ENCODE data around the gene STARD13.

DNA sequence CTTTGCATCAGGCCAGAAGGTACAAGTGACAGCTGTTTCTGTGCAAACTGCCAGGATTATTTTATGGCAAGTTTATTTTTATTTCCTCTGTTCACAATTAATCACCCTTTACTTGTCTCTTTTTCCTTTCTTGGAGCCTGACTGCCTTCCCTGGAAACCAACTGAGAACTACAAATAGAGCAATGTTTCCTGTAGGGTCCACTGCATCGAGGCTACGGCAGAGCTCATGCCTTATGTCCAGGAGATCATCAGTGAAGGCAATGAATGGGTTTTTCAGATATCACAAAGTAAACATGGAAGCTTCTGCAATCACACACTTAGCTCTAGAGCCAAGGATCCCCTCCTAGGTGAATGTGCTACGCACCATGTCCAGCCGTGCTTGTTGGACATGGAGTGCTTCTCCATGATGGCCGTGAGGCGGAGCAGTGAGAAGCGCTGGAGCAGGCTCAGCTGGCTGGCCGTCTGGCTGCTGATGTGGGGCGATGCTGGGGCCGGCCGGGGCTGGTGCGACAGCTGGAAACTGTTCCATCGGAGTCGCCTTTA lies 158.5 kb downstream of the STARD13 start:
- TF ChIP-seq, protein P1, sequence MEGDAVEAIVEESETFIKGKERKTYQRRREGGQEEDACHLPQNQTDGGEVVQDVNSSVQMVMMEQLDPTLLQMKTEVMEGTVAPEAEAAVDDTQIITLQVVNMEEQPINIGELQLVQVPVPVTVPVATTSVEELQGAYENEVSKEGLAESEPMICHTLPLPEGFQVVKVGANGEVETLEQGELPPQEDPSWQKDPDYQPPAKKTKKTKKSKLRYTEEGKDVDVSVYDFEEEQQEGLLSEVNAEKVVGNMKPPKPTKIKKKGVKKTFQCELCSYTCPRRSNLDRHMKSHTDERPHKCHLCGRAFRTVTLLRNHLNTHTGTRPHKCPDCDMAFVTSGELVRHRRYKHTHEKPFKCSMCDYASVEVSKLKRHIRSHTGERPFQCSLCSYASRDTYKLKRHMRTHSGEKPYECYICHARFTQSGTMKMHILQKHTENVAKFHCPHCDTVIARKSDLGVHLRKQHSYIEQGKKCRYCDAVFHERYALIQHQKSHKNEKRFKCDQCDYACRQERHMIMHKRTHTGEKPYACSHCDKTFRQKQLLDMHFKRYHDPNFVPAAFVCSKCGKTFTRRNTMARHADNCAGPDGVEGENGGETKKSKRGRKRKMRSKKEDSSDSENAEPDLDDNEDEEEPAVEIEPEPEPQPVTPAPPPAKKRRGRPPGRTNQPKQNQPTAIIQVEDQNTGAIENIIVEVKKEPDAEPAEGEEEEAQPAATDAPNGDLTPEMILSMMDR (IDR thresholded peaks at IDR 0.05; ENCODE audit: low read length), result no peak
- no peak for TF ChIP-seq EZH2 (optimal IDR thresholded peaks at IDR 0.05; ENCODE audit: low read depth, low read length)
- TF ChIP-seq EZH2phosphoT487 (IDR thresholded peaks at IDR 0.05; ENCODE audit: low read length), result no peak

Data from MM.1S (cell line).